GM21360 (cell line): ENCODE measurements around the gene LSS.
A peak's percentile ranks its signal among the peaks of the same experiment; 100 is the strongest.

Experiments
- ATAC-seq: cut with Tn5 transposase; IDR thresholded peaks from one replicate; pipeline ENCODE4 v1.9.1; 2021; ENCODE audit warnings: mild to moderate bottlenecking, moderate library complexity; ENCODE audit not compliant: unreplicated experiment

Gene LSS

DNA sequence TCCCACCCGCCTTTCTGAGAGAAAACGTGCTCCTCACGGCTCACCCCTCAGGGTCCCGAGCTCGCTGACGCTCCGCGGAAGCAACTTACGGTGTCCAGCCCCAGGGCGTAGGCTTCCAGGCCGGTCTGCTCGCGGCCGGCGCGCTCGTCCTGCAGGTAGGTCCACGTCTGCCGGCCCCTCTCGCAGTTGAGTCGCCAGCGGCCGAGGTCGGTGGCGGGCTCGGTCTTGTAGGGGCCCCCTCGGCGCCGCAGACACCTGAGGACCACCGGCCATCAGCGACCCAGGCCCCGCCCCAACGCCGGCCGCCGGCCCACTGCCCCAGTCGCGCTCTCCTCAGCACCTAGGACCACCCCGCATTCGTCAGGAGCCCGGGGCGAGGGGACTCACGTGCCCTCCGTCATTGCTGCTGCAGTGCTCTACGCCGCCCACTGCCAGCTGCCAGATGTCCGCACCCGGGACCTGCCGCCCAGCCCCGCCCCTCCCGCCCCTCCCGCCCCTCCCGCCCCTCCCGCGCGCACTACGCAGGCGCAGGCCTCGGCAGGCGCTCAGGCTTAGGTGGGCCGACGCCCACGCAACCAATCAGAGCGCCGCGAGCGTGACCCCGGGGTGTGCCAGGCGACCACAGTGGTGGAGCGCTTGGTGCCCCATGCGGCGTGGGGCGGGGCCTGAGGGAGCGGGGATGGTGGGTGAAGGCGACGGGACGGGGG lies at the start of gene LSS:
Gene LSS (minus strand): TSS at position 430 of the 707 bp plus-strand sequence. CDS start 29 bp downstream, at position 401.
- peak; percentile 78 for ATAC-seq

- no peak for ATAC-seq
Observed at GRCh38 chr21:46274797-46275390, 46.3 kb upstream of the LSS start.

DNA sequence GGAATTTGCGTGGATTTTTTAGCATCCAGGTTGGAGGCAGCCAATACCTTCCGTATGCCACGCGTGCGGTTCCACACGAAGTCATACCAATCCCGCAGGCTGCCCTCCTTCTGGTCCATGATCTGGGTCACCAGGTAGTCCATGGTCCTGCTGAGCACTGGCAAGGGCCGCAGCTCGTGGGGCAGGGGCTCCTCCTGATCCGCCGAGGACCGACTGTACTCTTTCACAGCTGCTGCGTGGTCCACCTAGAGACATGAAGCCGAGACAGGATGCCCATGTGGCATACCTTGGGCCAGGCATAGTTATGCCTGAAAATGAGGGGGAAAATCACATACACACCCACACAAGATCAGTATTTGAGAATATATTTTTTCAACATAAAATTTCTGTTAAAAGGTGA lies 44.8 kb upstream of the LSS start:
- no peak for ATAC-seq

- ATAC-seq: no peak
Observed at GRCh38 chr21:46269466-46269865, 40.9 kb upstream of the LSS start.

- ATAC-seq: no peak
Observed at GRCh38 chr21:46268371-46268770, 39.8 kb upstream of the LSS start.

- ATAC-seq: no peak
Observed at GRCh38 chr21:46266946-46267345, 38.4 kb upstream of the LSS start.

GRCh38 chr21:46265736-46266525 lies 37.4 kb upstream of the LSS start:
- ATAC-seq: no peak

- no peak for ATAC-seq
Observed at GRCh38 chr21:46264690-46265144, 36.1 kb upstream of the LSS start.

DNA sequence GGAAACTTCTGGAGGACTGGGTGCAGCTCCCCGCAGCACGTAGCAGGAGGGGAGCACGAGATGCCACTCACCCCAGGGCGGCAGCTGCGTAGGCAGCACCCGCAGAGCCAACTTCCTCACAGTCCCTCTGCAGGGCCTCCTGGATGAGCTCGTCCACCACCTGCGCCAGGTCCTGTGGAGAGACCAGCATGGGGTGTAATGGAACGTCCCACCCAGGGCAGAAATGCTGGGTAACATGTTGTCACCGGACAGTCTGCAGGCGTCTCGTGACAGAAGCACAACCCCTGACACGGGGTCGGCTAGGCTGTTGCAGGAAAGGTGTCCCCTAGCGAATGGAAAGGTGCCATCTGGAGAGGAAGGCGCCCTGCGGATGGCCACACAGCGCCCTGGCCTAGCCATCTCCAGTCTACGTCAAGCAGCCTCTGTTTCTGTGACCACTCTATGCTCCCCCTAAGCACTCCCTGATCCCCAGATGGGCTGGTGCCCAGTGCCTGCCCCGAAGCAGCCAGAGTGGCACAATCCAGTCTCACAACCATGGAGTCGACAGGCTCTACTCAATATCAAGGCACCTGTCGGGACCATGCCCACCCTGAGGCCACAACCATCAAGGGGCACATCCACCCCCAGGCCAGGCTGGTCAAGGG lies 35.6 kb upstream of the LSS start:
- no peak for ATAC-seq

DNA sequence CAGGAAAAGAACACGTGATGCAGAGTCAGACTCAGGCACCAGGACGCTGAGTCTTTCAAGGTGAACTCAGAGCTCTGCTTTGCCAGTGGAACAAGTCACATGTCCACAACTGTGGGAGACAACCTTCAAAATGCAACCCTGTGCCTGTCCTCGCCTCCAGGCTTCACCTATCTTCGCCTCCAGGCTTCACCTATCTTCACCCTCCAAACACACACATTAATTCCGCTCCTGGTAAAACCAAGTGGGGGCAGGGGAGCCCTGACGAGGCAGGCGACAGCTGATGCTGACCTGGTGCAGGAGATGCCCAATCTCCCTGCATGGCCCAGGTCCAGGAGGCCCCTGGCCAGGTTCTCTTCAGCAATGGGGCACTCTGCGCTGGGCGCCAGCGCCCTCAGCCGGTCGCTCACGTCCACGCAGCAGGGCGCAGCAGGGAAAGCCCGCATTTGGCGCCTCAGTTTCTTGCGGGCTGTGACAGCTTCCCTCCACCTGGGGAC lies 28.0 kb upstream of the LSS start:
- ATAC-seq: no peak

- no peak for ATAC-seq
Observed at GRCh38 chr21:46255758-46256337, 27.3 kb upstream of the LSS start.

DNA sequence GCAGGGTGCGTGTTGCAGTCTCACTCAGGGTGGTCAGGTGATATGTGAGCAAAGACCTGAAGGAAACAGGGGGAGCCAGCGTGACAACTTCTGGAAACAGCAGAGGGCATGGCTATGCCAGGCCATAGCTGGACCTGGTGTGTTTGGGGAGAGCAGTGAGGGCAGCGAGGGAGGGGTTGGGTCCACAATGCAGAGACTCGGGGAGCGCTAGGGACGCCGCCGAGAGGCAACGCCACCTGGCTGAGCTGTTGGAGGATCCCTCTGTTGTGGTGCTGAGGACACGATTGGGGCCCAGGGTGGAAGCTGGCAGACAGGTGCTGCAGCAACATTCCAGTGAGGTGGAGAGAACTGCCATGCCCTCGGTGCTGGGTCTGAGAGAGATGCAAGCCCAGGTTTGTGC lies 26.6 kb upstream of the LSS start:
- ATAC-seq: no peak

DNA sequence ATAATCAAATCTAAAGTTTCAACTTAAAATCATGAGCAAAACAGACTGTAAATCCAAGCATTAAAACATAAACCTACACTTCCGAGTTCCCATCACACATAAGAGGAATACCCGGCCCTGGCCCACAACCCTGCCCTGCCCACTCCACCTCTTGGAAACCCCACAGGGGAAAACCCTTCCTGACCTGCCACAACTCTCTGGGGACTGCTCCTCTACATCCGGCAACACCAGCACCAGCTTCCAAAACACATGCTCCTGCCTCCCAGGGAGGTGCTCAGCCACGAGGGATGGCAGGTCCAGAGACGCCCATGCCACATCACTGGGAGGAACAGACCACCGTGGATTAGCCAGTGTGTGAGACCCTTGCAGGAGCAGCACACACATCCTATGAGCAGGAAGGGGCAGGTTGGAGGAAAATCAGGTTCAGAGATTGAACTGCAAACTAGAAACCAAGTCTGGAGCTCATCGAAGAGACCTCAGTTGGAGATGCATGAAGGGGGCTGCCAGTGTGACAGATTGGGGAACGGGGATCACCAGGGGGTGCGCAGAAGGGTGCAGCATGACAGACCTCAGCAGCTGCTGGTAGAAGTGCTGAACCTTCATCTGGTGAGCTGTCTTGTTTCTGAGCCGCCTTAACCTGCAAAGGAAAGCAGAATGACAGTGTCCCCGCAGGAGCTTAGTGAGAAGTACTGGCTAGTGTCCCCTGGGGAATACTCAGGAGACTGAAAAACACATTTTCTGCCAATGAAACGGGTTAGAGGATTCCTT lies 25.8 kb upstream of the LSS start:
- no peak for ATAC-seq

DNA sequence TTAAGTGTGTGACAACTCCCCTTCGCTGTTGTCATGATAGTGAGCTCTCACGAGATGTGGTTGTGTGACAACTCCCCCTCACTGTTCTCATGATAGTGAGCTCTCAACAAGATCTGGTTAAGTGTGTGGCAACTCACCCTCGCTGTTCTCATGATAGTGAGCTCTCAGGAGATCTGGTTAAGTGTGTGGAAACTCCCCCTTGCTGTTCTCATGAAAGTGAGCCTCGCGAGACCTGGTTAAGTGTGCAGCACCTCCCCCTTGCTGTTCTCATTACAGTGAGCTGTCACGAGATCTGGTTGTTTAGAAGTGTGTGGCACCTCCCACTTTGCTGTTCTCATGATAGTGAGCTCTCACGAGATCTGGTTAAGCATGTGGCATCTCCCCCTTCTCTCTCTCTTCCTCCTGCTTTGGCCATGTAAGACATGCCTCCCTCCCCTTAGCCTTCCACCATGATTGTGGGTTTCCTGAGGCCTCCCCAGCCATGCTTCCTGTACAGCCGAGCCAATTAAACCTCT lies 25.1 kb upstream of the LSS start:
- peak; percentile 49 for ATAC-seq

GRCh38 chr21:46252840-46253239 lies 24.3 kb upstream of the LSS start:
- ATAC-seq: no peak

- ATAC-seq: no peak
Observed at GRCh38 chr21:46250146-46250725, 21.7 kb upstream of the LSS start.

- no peak for ATAC-seq
Observed at GRCh38 chr21:46248827-46249226, 20.3 kb upstream of the LSS start.

DNA sequence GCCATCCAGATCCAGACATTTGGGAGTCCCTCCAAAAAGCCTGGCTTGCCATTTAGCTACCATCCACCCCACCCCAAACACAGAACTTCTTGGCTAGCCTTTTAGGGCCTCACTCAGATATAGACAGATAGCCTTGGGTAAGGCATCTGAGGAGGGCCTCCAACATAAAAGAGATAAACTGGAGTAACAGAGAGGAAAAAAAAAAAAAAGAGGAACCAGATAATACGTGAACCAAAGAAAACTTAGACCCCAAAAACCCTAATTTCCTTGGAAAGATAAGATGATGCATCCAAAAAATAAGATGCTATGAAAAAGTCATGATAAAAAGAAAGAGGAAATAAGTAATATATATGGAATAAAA lies 19.8 kb upstream of the LSS start:
- ATAC-seq: no peak

- no peak for ATAC-seq
Observed at GRCh38 chr21:46247699-46248421, 19.3 kb upstream of the LSS start.
